Measurements from ENCODE around the gene SAPCD2.

SAPCD2 gene

GRCh38 chr9:137052998-137053943 lies 17.1 kb downstream of the SAPCD2 start:
- H3K27ac ChIP-seq = peak overlapping the region in 1 of 2 donors; percentile 54
- peak overlapping the region; percentile 66 for H3K4me3 ChIP-seq
- TF ChIP-seq, protein P1, sequence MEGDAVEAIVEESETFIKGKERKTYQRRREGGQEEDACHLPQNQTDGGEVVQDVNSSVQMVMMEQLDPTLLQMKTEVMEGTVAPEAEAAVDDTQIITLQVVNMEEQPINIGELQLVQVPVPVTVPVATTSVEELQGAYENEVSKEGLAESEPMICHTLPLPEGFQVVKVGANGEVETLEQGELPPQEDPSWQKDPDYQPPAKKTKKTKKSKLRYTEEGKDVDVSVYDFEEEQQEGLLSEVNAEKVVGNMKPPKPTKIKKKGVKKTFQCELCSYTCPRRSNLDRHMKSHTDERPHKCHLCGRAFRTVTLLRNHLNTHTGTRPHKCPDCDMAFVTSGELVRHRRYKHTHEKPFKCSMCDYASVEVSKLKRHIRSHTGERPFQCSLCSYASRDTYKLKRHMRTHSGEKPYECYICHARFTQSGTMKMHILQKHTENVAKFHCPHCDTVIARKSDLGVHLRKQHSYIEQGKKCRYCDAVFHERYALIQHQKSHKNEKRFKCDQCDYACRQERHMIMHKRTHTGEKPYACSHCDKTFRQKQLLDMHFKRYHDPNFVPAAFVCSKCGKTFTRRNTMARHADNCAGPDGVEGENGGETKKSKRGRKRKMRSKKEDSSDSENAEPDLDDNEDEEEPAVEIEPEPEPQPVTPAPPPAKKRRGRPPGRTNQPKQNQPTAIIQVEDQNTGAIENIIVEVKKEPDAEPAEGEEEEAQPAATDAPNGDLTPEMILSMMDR (IDR thresholded peaks at IDR 0.05) = no peak
- DNase-seq (ENCODE audit: low spot score) = no peak

GRCh38 chr9:137052293-137052692 lies 18.1 kb downstream of the SAPCD2 start:
- TF ChIP-seq, protein P1 (IDR thresholded peaks at IDR 0.05) = no peak
- no peak overlapping the region for H3K27ac ChIP-seq
- no peak overlapping the region for H3K4me3 ChIP-seq
- no peak for DNase-seq (ENCODE audit: low spot score)

DNA sequence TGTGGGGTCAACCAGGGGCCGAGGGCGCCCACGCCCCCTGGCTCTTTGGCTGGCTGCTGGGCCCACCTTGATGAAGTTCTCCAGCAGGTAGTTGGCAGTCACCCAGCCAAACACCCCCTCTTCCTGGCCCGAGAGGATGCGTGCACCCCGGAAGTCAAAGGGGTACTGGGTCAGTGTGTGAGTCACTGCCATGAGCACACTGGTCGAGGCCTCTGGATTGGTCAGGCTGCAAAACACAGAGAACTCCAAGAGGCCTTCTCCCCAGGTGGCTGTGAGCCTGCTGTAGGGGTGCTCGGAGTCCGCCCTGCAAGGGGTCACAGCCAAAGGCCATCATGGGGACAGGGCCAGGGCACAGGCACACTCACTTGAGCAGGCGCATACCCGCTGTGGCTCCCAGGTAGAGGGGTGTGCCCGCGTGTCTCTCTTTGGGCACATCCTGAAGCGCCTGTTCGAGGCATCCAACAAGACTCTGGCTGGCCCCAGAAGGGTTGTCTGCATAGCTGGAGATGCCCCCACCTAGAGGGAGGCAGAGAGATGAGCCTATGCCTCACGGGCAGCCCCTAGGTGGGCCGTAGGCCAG lies 19.1 kb downstream of the SAPCD2 start:
- TF ChIP-seq, protein P1 (IDR thresholded peaks at IDR 0.05) = no peak
- no peak for DNase-seq (ENCODE audit: low spot score)
- no peak overlapping the region for H3K4me3 ChIP-seq
- H3K27ac ChIP-seq = no peak overlapping the region

DNA sequence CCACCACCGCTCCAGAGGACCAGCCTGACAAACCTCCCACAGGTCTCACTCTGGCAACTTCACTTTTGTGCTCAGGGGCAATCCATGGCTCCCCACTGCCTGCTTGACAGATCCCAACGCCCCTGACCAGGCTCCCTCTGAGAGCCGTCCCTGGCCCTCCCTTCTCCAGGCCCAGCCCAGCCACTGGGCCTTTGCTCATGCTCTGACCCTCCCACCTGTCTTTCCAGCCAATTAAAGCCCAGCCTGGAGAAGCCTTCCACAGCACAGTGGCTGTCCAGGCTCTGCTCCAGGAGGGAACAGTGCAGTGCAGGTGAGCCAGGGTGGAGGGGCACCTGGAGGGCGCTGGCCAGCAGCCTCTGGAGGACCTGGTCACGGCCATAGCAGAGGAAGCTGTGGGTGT lies 19.8 kb downstream of the SAPCD2 start:
- no peak overlapping the region for H3K27ac ChIP-seq
- no peak for DNase-seq (ENCODE audit: low spot score)
- TF ChIP-seq, protein P1 (IDR thresholded peaks at IDR 0.05) = no peak
- no peak overlapping the region for H3K4me3 ChIP-seq

- Histone ChIP-seq H3K27ac (no peak overlapping the region), H3K4me3 (no peak overlapping the region)
- TF ChIP-seq, protein P1 (IDR thresholded peaks at IDR 0.05) = no peak
- DNase-seq (ENCODE audit: low spot score) = no peak
These were observed 20.6 kb downstream of the SAPCD2 start for GRCh38 chr9:137049544-137050449.

GRCh38 chr9:137048655-137049543 lies 21.5 kb downstream of the SAPCD2 start:
- Histone ChIP-seq H3K4me3 (no peak overlapping the region), H3K27ac (no peak overlapping the region)
- TF ChIP-seq, protein P1 (IDR thresholded peaks at IDR 0.05) = no peak
- no peak for DNase-seq (ENCODE audit: low spot score)
